ENCODE measurements around the gene TAP2.
"Not testable (repeated sequence)": the region's sequence is repeated elsewhere in the genome, so short reads cannot be mapped to it uniquely, and the experiment has no call there.

Gene TAP2

DNA sequence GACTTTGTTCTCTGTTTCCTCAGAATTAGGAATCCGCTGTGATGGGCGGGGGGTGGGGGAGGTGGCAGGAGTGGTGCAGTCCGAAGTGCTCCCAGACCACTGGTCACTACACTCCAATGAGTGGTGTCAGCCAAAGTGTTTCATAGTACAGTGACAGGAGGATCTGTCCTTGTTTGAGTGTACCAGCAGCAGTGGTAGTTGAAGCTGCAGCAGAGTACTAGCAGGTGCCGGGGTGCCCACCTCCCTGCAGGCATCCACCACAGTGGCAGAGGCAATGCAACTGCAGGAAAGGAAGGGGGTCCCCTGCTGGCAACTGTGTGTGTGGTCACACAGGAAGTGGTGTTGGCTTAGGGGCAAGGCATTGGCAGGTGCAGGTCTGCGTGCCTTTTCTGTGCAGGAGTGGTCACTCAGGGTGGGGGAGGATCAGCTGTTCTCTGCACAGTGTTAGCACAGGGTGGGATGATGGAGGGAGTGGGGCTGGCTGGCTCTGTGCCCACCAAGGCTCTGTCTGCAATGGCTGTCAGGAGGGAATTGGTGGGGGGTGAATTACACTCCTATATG, 31.4 kb downstream of the TAP2 start:
- DNase-seq (ENCODE audit: low spot score in 2 of 2): no peak
- H3K36me3 ChIP-seq (replicated peaks): no peaks in the 10 kb centered on the region
- H3K27me3 ChIP-seq (ENCODE audit: low read depth): peaks cover 27% of the 10 kb centered on the region
- no peak overlapping the region for H3K4me3 ChIP-seq
- no peaks in the 10 kb centered on the region for H3K9me3 ChIP-seq
- in situ Hi-C loops (cut with MboI; ENCODE audit: low sequenced_read_pairs): no loop called here
- no peaks in the 10 kb centered on the region for H3K4me1 ChIP-seq

GRCh38 chr6:32805404-32805803, 33.1 kb downstream of the TAP2 start:
- H3K4me3 ChIP-seq; H3K9me3 ChIP-seq; in situ Hi-C loops (cut with MboI; ENCODE audit: low sequenced_read_pairs); DNase-seq (ENCODE audit: low spot score in 2 of 2); H3K4me1 ChIP-seq; H3K36me3 ChIP-seq (replicated peaks): not testable (repeated sequence)
- H3K27me3 ChIP-seq (ENCODE audit: low read depth): peaks cover 29% of the 10 kb centered on the region

DNA sequence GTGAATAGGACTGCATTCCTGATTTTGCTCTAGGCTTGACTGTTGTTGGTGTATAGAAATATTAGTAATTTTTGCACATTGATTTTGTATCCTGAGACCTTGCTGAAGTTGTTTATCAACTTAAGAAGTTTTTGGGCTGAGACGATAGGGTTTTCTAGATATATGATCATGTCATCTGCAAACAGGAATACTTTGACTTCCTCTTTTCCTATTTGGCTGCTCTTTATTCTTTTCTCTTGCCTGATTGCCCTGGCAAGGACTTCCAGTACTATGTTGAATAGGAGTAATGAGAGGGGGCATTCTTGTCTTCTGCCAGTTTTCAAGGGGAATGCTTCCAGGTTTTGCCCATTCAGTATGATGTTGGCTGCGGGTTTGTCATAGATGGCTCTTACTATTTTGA, 35.1 kb downstream of the TAP2 start:
- DNase-seq (ENCODE audit: low spot score in 2 of 2): no peak
- Histone ChIP-seq H3K4me1 (no peaks in the 10 kb centered on the region), H3K4me3 (no peak overlapping the region), H3K27me3 (ENCODE audit: low read depth) (peaks cover 33% of the 10 kb centered on the region), H3K9me3 (no peaks in the 10 kb centered on the region), H3K36me3 (replicated peaks) (no peaks in the 10 kb centered on the region)
- in situ Hi-C loops (cut with MboI; ENCODE audit: low sequenced_read_pairs): no loop called here

GRCh38 chr6:32799740-32800139, 38.8 kb downstream of the TAP2 start:
- H3K4me3 ChIP-seq: no peak overlapping the region
- 0 out of 2 replicates have a peak, but pooled peaks cover 3% of the 10 kb centered on the region for H3K4me1 ChIP-seq
- no peaks in the 10 kb centered on the region for H3K36me3 ChIP-seq (replicated peaks)
- no peak for DNase-seq (ENCODE audit: low spot score in 2 of 2)
- no peaks in the 10 kb centered on the region for H3K9me3 ChIP-seq
- in situ Hi-C loops (cut with MboI; ENCODE audit: low sequenced_read_pairs): loop anchor here (5.0 to 25.0 kb wide), 3 partner anchors 387 to 715 kb away; no protein-coding TSS in a partner anchor
- peaks cover 36% of the 10 kb centered on the region for H3K27me3 ChIP-seq (ENCODE audit: low read depth)

- H3K36me3 ChIP-seq (replicated peaks): no peaks in the 10 kb centered on the region
- no peak overlapping the region for H3K4me3 ChIP-seq
- no peaks in the 10 kb centered on the region for H3K9me3 ChIP-seq
- peaks cover 36% of the 10 kb centered on the region for H3K27me3 ChIP-seq (ENCODE audit: low read depth)
- H3K4me1 ChIP-seq: 0 out of 2 replicates have a peak, but pooled peaks cover 3% of the 10 kb centered on the region
- DNase-seq (ENCODE audit: low spot score in 2 of 2): no peak
- in situ Hi-C loops (cut with MboI; ENCODE audit: low sequenced_read_pairs): loop anchor here (5.0 to 25.0 kb wide), 3 partner anchors 387 to 714 kb away; no protein-coding TSS in a partner anchor
Observed at GRCh38 chr6:32799168-32799567, 39.4 kb downstream of the TAP2 start.

GRCh38 chr6:32796848-32797776, 41.4 kb downstream of the TAP2 start:
- H3K36me3 ChIP-seq (replicated peaks): no peaks in the 10 kb centered on the region
- peak overlapping the region; percentile 8; the same call in 1 of the 2 replicates for H3K4me3 ChIP-seq
- no peaks in the 10 kb centered on the region for H3K9me3 ChIP-seq
- peak; percentile 48 to 87 for DNase-seq (ENCODE audit: low spot score in 2 of 2)
- H3K27me3 ChIP-seq (ENCODE audit: low read depth): peaks cover 23% of the 10 kb centered on the region
- in situ Hi-C loops (cut with MboI; ENCODE audit: low sequenced_read_pairs): loop anchor here (5.0 to 25.0 kb wide), 3 partner anchors 385 to 712 kb away; no protein-coding TSS in a partner anchor
- 0 out of 2 replicates have a peak, but pooled peaks cover 3% of the 10 kb centered on the region for H3K4me1 ChIP-seq

- no peak overlapping the region for H3K4me3 ChIP-seq
- in situ Hi-C loops (cut with MboI; ENCODE audit: low sequenced_read_pairs): loop anchor here (10.0 to 25.0 kb wide), 2 partner anchors 557 to 710 kb away; no protein-coding TSS in a partner anchor
- H3K4me1 ChIP-seq: 0 out of 2 replicates have a peak, but pooled peaks cover 3% of the 10 kb centered on the region
- DNase-seq (ENCODE audit: low spot score in 2 of 2): no peak
- no peaks in the 10 kb centered on the region for H3K36me3 ChIP-seq (replicated peaks)
- H3K27me3 ChIP-seq (ENCODE audit: low read depth): peaks cover 18% of the 10 kb centered on the region
- H3K9me3 ChIP-seq: no peaks in the 10 kb centered on the region
Observed at GRCh38 chr6:32794510-32794909, 44.0 kb downstream of the TAP2 start.

- 0 out of 2 replicates have a peak, but pooled peaks cover 3% of the 10 kb centered on the region for H3K4me1 ChIP-seq
- in situ Hi-C loops (cut with MboI; ENCODE audit: low sequenced_read_pairs): loop anchor here (10.0 to 25.0 kb wide), 2 partner anchors 556 to 708 kb away; no protein-coding TSS in a partner anchor
- no peaks in the 10 kb centered on the region for H3K9me3 ChIP-seq
- peaks cover 20% of the 10 kb centered on the region for H3K27me3 ChIP-seq (ENCODE audit: low read depth)
- DNase-seq (ENCODE audit: low spot score in 2 of 2): no peak
- no peaks in the 10 kb centered on the region for H3K36me3 ChIP-seq (replicated peaks)
- H3K4me3 ChIP-seq: no peak overlapping the region
Observed at GRCh38 chr6:32792901-32793435, 45.6 kb downstream of the TAP2 start.

DNA sequence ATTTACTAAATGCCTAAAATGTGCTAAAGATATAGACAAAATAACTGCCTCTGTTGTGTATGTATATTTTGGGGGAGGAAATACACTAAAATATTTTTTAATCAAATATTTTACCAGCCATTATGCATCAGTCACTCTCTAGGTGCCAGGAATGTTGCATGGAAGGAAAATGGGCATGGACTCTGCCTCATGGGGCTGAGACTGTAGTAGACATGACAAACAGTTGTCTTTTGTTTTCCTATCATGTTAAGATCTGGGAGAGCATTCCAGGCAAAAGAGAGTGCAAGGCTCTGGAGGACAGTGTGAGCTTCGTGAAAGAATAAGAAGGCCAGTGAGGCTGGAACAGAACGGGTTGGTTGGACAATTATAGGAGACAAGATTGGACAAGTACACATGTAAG, 48.2 kb downstream of the TAP2 start:
- peaks cover 26% of the 10 kb centered on the region for H3K27me3 ChIP-seq (ENCODE audit: low read depth)

More for the DNA sequence above, 48.2 kb downstream of the TAP2 start:
- in situ Hi-C loops (cut with MboI; ENCODE audit: low sequenced_read_pairs): loop anchor here (10.0 to 25.0 kb wide), 2 partner anchors 553 to 706 kb away; no protein-coding TSS in a partner anchor
- no peak for DNase-seq (ENCODE audit: low spot score in 2 of 2)
- Histone ChIP-seq H3K9me3 (no peaks in the 10 kb centered on the region), H3K4me1 (no peaks in the 10 kb centered on the region), H3K4me3 (no peak overlapping the region), H3K36me3 (replicated peaks) (no peaks in the 10 kb centered on the region)

All from HAP-1 (cell line).